RKO (cell line): ENCODE data around the gene SAMD8.

Source experiments
- DNase-seq: peaks from one replicate; pipeline ENCODE4 v3.0.0-alpha.2; 2016; ENCODE audit warnings: low spot score

Gene SAMD8

DNA sequence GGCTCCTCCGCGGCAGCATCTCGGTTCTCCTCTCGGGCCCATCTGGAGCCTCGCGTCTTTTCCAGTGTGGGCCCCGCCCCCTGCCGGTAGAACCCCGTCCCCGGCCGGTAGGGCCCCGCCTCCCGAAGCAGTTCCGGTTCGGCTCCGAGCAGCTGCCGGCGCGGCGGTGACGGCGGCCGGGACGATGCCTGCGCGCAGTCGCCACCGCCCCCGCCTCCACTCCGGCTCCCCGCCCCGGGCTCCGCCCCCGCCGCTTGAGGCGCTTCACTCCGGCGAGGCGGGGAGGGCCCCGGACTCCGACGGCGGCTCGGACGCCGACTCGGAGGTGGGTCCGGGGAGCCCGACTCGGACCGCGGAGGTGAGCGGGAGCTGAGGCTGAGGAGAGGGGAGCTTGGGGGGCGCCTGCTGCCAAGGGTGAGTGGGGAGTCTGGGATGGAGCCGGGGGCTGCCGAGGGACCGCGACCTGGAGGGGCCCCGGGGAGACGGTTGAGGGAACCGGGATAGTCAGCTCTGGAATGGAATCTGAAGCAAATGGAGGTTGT lies at the start of gene SAMD8:
SAMD8 (plus strand) TSS at position 292 of the 542 bp plus-strand sequence. CDS start 38,873 bp downstream, outside the sequence.
- peak; percentile 94 for DNase-seq

DNA sequence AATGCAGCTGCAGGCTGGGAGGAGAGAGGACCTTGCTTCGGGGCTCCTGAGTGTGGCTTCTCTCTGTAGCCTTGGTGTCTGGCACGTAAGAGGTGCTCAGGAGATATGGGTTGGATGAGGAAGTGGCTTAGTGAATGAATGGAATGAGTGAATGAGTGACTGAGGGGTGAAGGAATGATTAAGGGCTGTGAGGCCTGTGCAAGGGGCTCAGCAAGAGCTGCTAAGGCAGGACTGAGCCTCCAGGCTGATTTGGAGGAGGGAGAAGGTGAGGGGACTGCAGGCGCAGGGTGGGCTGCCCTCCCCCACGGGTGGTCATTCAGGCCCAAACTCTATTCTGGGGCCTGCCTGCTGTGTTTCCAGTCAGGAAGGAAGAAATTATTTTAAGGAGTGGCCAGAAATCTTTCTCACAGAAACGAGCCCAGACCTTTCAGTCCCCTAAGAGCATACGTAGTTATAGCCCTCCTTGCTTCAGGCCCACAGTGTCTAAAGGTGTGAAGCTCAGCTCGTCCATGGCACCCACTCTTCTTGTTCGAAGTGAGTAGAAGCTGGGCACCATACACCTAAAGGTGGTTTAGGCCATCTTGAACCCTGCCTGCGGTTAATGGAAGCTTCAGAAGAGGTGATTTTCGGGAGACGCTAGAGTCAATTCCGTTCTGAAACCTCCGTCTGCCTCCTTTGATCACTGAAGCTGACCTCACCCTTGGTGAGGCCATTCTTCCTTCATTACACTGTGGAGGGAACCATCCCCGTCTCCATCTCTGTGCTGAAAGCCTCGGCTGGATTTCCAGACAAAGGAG lies 49.5 kb upstream of the SAMD8 start:
- no peak for DNase-seq

DNA sequence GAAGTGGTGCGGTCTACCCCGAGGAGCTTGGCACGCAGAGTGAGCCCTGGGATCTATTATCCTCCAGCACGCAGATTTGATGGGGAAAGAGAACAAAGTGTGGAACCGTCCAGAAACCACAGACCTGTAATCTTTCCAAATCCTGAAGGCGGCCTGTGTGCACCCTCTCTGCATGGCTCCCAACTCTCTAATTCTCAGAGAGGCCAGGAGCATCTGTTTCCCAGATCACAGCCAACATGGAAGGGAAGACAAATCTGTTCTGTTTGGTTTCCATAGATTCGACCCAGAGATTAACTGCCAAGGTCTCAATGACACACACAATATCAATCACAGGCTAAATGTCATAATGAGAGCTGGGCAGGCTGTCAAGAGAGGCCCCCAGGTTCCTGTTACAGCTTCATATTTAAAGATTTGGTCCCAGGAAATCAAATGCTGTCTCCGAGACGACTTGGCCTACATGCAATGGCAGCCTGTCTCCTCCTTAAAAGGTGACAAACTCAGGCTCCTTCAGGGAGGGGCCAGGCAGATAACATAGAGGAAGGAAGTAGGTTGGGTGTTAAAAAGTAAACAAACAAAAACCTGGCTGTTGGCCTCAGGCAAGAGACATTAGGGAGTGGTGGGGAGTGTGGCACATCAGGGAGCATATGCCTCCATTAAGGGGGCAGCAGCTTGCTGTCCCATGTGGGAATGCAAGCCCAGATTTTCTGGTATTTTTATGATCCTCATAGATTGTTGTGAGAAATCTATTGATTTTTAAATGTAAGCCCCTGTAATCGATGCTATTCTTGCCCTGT lies 48.8 kb upstream of the SAMD8 start:
- DNase-seq = no peak

DNA sequence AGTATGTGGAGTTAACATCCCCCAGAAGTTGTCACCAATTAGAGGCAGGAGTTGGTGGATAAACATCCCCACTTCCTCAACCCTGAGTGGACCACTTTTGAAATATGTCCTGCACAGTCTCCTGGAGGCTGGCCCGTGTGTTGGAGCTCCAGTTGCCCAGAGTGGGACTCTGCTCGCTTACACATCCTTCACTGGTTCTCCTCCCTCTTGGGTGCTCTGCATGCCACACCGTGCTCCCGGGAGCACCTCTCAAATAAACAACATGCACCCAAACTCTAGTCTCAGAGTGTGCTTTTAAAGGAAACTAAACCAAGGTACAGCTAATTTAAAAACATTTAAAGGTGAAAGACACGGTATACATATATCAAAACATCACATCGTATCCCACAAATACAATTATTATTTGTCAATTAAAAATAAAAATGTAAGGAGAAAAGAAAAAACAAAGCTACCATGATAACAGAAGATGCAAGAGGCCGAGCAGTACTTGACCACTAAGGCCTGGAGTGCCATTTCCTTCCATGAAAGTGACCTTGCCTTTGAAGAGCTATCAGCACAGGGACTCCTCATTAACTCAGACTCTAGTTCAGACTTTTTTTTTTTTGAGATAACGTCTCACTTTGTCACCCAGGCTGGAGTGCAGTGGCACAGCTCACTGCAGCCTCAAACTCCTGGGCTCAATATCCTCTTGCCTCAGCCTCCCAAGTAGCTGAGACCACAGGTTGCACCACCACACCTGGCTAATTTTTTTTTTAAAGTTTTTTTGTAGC lies 47.8 kb upstream of the SAMD8 start:
- no peak for DNase-seq

DNA sequence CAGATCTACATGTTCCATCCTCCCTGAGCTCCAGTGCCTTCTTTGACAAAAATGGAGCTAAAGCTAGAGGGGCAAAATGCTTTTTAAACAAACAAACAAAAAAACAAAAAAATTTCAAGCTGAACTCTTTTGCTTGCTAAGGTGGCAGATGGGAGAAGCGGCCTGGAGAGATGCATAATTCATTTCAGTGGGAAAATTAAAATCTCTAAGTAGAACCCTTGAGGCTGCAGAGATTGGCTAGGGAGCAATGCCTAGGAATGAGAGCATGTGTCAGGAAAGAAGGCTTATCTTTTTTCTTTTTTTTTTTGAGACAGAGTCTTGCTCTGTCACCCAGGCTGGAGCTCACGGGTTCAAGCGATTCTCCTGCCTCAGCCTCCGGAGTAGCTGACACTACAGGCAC lies 46.4 kb upstream of the SAMD8 start:
- DNase-seq = no peak

DNA sequence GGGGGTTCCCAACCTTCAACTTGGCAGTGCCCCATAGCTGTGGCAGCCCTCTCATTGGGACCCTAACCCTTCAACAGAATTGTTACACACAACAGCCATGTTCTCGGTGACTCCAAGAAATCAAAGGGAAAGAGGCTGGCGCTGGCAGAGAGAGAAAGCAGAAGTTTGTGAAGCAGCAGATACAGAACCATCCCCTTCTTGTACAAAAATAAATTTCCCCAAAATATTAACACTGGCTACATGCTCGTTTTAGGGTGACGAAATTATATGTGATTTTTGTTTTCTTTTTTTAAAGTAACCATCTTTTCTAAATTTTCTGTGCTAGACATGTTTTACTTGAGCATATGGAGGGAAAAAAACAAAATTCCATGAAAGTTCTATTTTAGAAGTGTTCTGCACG lies 45.2 kb upstream of the SAMD8 start:
- no peak for DNase-seq

DNA sequence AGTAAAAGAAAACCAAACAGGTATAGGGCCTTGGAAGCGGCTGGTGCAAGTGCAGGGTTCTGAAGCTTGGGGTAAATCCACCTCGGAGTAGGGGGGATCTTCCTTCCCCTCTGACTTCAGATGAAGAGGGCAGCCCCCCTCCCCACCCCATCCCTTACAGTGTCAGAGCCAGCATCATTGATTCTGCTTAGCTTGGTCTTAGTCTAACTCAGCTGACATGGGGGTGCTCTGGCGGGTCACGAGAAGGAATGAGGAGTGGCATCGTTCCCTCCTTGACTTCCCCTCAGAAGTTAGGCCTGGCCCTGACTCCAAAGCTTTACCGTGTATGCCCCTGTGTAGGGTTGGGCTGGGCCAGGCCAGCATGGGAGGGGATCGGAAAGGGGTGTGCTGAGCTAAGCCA lies 44.2 kb upstream of the SAMD8 start:
- no peak for DNase-seq

DNA sequence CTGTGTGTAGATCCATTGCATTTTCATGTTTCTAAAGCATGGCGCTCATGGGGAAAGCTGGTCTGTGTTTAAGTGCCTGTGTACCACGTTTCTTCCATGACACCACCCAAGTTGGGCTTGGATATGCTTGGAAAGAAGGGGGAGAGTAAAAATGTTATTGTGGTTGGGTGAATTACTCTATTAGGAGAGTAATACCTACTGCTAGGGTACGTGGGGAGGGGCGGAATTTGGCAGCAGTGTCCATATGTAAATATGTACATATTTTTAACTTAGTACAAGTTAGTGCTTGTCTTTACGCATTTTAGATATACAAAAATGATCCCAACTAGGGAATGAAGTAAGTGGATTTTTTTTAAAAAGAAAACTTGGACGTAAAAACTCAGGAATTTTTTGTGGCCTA lies 42.9 kb upstream of the SAMD8 start:
- DNase-seq = no peak

DNA sequence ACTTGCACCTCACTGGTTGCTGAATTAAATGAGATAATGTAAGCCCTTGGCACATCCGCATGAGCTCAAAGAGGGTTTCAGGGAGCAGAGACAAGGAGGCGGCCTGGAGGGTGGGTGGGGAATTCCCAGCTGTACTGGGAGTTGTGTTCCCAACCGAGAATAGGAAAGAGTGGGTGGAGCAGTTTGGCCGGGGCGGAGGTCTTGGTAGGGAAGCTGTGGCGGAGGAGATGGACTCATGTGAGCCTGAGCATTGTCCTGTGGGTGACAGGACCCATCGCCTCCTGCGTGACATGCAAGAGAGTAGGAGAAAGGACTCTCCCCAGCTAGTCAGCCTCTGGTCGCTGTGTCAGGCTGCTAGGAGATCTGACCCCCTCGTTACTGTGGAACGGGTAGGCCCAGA lies 41.0 kb upstream of the SAMD8 start:
- DNase-seq = no peak

DNA sequence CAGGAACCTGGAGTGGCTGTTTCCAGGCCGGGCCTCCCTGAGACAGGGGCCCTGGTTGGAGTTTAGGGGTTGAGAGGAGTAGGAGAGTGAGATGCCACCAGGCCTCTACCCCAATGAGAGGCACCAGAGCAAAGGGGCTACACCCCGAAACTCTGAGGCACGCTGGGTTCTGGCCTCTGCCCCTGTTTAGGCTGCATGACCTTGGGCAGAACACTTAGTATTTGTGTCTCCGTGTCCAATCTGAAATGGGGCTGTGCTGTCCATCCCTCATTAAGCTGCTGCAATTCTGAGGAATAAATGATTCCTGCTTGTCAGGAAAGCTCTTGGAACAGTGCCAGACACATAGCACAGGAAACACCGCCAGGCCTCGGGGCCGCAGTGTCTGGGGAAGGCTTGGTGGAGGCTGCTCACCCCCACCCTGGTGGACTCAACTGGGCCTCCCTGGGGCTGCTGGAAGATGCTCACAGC lies 40.5 kb upstream of the SAMD8 start:
- DNase-seq = no peak

DNA sequence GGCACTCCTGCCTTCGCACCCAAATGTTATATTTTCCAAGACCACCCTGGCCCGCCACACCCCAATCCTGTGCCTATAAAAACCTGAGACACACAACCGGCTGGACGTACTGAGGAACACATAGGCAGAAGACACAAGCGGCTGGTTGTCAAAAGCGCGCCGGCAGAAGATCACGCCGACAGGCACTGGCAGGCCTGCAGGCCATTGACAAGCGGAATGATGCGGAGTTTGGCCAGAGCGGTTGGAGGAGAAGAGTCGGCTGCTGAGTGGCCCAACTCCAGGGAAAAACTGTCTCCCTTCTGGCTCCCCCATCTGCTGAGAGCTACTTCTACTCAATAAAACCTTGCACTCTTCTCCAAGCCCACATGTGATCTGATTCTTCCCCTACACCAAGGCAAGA lies 39.7 kb upstream of the SAMD8 start:
- no peak for DNase-seq

DNA sequence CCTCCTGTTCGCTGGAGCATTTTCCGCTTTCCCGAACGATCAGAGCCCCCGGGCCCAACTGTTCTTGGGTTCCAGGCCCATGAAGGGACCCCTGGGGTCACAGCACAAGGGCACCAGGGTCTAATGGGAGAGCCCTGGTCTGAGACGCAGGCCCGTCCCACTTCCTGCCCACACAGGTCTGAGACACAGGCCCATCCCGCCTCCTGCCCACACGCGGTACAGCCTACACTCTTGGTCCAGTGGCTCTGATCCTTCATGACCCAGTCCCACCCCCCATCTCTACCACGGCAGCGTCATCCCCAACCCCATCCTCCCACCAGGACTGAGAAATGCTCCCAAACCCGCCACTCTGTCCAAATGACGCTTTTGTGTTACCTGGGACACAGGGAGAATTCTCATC lies 38.7 kb upstream of the SAMD8 start:
- no peak for DNase-seq

DNA sequence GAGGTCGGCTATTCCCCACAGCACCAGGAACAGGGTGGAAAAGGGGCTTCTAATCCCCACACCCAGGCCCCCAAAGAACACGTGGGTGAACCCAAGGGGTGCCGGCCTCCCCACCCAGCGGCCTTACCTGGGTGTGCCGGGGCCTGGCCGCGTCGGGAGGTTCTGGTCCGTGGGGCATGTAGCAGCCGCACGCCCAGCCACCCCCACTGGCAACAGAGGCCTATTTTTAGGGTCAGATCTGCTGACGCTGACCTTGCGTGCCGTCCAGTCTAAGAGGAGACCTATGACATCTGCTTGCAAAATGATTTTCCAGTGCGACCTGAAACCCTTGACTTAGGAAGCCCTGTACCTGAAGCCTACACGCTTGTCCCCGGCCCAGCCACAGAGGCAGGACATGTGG lies 38.0 kb upstream of the SAMD8 start:
- DNase-seq = no peak

DNA sequence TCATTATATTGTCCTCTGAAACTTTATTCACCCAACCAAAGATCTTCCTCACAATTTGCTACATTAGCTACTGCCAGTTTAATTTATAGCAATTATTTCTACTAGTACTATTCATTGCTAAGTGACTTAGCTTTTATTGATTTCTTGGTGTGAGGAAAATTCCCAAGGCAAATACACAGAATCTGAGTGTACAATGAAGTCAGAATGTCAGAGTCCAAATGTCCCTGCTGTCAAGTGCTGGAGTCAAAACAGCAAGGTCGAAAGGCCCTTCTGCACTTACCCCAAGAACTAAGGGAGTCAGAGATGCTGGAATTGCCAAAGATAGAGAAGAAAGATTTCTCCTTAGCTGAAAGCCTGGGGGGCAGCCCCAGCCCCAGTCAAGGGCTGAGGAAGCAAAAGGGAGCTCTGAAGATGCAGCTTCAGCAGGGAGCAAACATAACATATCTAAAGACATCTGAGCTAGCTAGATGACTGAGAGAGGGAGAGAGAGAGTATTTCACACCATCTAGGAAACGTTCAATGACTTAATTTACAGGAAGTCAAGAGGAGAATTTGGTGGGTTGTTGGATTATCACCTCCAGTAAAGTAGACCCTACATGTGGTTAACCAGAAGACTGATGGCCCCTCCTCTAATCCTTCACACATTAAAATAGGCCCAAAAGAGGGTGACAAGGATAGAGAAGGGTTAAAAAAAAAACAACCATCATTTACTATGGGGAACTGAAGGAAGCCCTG lies 36.6 kb upstream of the SAMD8 start:
- DNase-seq = no peak

DNA sequence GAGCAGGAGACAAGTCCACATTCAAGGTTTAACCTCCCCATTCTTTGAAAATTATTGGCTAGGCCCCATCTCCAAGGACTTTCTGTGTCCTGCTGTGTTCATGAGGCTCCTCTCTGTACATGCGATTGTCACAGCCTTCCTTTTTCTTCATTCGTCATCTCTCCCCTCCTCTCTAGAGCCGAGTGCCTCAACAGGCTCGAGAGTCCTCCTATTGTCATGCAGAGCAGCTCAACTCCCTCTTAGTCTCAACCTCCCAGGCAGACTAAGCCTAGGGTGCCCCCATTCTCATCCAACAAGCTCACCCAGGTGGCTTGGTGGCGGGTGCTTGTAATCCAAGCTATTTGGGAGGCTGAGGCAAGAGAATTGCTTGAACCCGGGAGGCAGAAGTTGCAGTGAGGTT lies 35.1 kb upstream of the SAMD8 start:
- DNase-seq = no peak

DNA sequence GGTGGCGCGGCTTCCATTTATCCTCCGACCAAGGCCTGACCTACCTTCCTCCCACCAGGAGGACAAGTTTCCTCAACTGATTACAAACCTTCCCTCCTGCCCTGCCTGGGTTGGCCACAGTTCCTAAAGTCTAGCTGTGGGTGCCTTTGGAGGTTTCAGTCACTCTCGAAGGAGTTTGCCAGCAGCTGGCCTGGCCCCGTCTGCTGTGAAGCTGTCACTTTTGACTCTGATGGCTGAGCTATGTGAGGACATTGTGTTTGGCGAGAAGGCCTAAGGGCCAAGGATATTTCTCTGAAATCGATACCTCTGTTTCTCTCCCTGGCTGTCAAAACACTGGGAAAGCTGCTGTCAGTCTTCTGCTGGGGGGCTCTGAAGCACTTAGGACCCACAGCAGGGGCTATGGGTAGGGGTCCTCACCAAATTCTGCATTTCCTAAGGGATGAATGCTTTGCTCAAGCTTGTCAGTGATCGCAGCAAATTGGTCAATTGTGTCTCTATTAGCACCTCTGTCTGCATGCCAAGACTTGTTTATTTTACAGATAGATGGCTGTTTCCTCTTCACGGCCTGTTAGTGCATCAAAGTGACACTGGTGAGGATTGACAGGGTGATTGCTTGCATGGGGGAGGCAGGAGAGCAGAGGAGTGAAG lies 31.9 kb upstream of the SAMD8 start:
- no peak for DNase-seq

DNA sequence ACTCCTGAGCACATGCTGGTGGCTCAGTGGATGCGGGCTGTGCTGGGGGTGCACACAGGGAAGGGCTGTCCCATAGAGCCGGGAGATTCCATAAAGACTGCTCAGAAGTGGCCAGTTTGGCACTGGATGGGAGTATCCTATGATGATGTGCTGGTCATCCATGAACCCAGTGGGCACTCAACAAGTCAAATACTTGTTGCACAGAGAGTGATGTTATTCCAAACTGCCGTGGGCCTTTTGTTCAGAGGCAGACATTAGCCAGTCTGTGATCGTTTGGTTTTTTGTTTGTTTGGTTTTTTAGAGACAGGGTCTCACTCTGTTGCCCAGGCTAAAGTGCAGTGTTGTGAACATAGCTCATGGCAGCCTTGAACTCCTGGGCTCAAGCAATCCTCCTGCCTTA lies 30.9 kb upstream of the SAMD8 start:
- DNase-seq = no peak

DNA sequence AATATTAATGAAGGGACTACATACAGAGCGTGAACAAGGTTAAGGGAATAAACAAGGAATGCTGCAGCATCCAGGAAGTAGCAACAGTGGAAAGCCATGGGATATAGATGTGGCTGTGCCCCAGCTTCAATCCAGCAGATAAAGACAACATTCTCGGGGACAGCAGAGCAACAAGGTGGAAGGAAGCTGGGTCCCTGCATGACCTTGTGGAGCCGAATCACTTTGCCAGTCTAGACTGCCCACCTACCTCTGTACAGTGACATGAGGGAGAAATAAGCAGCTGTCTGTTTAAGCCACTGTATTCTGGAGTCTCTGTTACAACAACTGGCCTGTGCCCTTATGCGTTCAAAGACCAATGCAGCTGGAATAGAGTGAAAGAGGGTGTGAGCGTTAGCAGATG lies 30.1 kb upstream of the SAMD8 start:
- DNase-seq = no peak

DNA sequence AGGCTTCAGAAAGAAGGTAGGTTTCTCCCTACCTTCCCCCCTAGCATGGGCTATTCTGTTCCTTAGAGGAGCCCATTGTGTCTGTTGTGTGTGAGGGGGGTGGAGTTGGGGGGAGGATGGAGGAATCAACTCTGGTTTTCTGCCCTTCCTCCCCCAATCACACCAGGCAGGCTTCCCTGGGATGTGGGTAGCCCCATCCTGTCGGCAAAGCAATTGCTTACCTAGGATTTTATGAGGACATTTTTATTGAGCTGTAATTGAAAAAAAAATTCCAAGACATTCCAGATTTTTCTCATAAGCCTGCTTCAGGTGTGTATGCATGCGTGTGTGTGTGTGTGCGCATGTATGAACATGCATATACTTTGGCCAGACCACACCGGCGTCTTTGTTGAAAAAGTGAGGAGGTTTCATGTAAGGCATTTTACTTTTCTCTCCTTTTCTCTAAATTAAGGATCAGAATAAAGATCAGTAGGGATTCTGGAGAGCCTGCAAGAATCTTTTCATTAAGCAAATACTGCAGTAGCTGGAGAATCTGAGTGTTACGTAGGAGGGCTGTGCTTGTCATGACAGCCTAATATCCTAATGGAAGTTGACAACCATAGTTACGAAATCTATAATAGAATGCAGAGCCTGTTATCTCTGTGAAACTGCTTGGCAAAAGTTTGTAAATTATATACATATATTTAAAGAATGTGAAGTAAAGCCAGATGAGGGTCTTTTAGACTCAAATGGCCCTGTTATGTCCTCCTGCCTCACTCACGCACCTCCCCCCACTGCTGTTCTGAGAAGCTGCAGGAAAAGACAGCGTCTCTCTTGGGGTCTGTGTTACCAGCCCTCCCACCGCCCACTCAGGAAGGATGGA lies 27.3 kb upstream of the SAMD8 start:
- DNase-seq = no peak

DNA sequence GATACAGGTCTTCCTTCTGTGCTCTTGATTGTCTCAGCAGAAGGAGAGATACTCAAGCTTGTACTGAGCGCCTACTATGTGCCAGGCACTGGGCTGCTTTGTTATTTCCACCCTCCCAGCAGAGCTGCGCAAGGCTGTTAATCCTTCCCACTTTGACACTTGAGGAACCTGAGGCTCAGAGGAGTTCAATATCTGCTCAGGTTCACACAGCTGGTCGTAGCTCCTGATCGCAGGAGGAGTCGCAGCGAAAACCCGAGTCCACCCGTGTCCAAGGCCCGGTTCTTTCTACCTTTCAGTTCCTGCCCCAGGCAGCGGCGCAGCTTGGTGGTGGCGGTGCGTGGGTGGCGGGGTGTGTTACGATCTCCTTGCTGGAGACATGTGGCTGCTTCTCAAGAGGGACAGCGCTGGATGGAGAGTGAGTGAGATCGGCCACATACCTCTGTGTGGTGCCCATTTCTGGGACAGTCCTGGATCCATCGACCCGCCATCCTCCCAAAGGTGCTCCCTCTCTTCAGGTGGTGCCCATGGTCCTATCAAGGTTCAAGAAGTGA lies 26.5 kb upstream of the SAMD8 start:
- no peak for DNase-seq
